K562 (cell line): ENCODE data around the gene IFITM2. TPM values are rescaled to one million over a fixed set of nuclear protein-coding genes. Genes with fewer than 3 reads are reported as not detected.

Experiments used
- BRF1 ChIP-seq: IDR thresholded peaks from 3 replicates; pipeline ENCODE4 v1.6.1; 2011; ENCODE audit warnings: borderline replicate concordance, mild to moderate bottlenecking; ENCODE audit not compliant: insufficient read length; ENCODE audit errors: extremely low read depth
- BRF2 ChIP-seq: IDR thresholded peaks from 3 replicates; pipeline ENCODE4 v1.6.1; 2011; ENCODE audit warnings: borderline replicate concordance, mild to moderate bottlenecking; ENCODE audit not compliant: insufficient read length, insufficient read depth
- CCAR2 ChIP-seq: fragments of 200-400 bp; formaldehyde crosslinking; IDR thresholded peaks from 2 replicates; pipeline ENCODE4 v1.6.1; 2017; ENCODE audit warnings: mild to moderate bottlenecking, low read depth, low read length
- CREM ChIP-seq: IDR thresholded peaks from 2 replicates; pipeline ENCODE4 v1.6.1; 2014; ENCODE audit warnings: antibody characterized with exemption, low read depth
- E2F6 ChIP-seq, 2 experiments: IDR thresholded peaks; 2 replicates each; pipeline ENCODE4 v1.6.1; 2011; ENCODE audit warnings: borderline replicate concordance in 1 of 2, control low read depth in 1 of 2, low read depth in 1 of 2, low read length in 1 of 2, mild to moderate bottlenecking in 1 of 2, mixed read lengths in 1 of 2, moderate library complexity in 1 of 2; ENCODE audit not compliant: insufficient read depth in 1 of 2, insufficient read length in 1 of 2, poor library complexity in 1 of 2, severe bottlenecking in 1 of 2; ENCODE audit errors: extremely low read depth in 1 of 2
- ETV5 ChIP-seq: sonication (generic); formaldehyde crosslinking; IDR thresholded peaks from 2 replicates; pipeline ENCODE4 v1.4.0; 2020; ENCODE audit warnings: low read depth, mild to moderate bottlenecking, missing genetic modification reagents
- LEF1 ChIP-seq: fragments of 450-650 bp; IDR thresholded peaks from 2 replicates; pipeline ENCODE4 v1.6.1; 2016; ENCODE audit warnings: mild to moderate bottlenecking
- MTA1 ChIP-seq: fragments of 450-650 bp; IDR thresholded peaks from 2 replicates; pipeline ENCODE4 v1.6.1; 2017; ENCODE audit warnings: borderline replicate concordance
- TRIM24 ChIP-seq, 2 experiments: fragments of 450-650 bp; IDR thresholded peaks; 2 replicates each; pipeline ENCODE4 v1.6.1; 2016
- ZBTB40 ChIP-seq, 2 experiments: fragments of 450-650 bp in 1 of 2; sonication (generic) in 1 of 2; formaldehyde crosslinking in 1 of 2; IDR thresholded peaks; 2 replicates each; pipeline versions ENCODE4 v1.7.1 to v1.9.0; 2016 to 2022; ENCODE audit warnings: inconsistent platforms in 1 of 2, mild to moderate bottlenecking in 1 of 2, missing genetic modification reagents in 1 of 2
- ZKSCAN1 ChIP-seq: fragments of 150-350 bp; IDR thresholded peaks from 2 replicates; pipeline ENCODE4 v1.6.1; 2016; ENCODE audit warnings: low read depth, low read length
- ZNF239 ChIP-seq: fragments of 250-450 bp; sonication (Bioruptor Pico); IDR thresholded peaks from 2 replicates; pipeline ENCODE4 v1.4.0; 2020; ENCODE audit warnings: mild to moderate bottlenecking
- ZNF589 ChIP-seq: fragments of 200-800 bp; sonication (Bioruptor generic); IDR thresholded peaks from 2 replicates; pipeline ENCODE4 v1.6.1; 2016; ENCODE audit warnings: low read depth, missing genetic modification characterization, missing compliant biosample characterization
- polyA plus RNA-seq, 8 experiments: library from polyadenylated mRNA; depleted of rRNA in 4 of 8; stranded (reverse) in 5 of 8; unstranded in 3 of 8; fragments of >200 nt; fragmentation: Nextera tagmentation in 2 of 8; fragmentation: Illumina TruSeq in 1 of 8; extraction: Ambion mirVana in 2 of 8; extraction: Trizol in 1 of 8; gene quantifications; 2 replicates each; pipeline versions ENCODE4 v1.2.1 to v1.2.3, GENCODE V29; 2011 to 2014; ENCODE audit warnings: inconsistent platforms in 1 of 8, missing spikeins in 1 of 8
- total RNA-seq, 7 experiments: library from RNA; depleted of rRNA in 6 of 7; stranded (reverse); fragments of >200 nt in 6 of 7; fragmentation: Illumina TruSeq in 2 of 7; extraction: Trizol in 2 of 7; gene quantifications; 2 replicates each; pipeline versions ENCODE4 v1.2.1 to v1.2.3, GENCODE V29; 2011 to 2021; ENCODE audit warnings: low replicate concordance in 1 of 7

IFITM2 gene
- total and polyA plus RNA-seq, 9 of the 15 experiments (the other 6 are each of a cell fraction or from before 2014, with no cell fraction given), result 52.8 to 4,872 (median 356) TPM

DNA sequence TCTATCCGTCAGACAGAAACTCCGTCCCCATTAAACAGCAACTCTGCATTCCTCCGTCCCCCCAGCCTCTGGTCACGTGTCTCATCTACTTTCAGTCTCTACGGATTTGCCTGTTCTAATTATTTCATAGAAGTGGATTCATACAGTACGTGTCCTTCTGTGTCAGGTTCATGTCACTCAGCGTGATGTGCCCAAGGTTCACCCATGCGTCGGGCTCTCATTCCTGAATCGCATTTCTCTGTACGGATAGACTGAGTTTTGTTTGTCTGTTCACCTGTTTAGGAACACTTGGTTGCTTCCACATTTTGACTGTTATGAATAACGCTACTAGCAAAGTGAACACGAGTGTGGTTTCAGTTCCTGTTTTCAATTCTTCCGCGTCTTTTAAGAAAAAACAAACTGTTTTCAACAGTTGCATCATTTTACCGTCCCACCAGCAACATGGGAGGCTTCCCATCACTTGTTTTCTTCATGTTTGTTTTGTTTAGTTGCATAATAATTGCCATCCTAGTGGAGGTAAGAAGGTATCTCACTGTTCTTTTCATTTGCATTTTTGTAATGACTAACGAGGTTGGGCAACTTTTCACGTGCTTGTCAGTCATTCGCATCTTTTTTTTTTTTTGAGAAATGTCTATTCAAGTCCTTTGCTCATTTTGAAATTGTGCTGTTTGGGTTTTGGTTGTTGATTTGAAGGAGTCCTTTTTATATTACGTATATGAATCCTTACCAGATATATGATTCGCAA is 38.3 kb upstream of the IFITM2 start (continued):
- TF ChIP-seq CCAR2 (no peak), ZNF239 (CRISPR knock-in tag) (no peak), LEF1 (peak; percentile 51; the same call in 1 of the 2 replicates), TRIM24 (IDR thresholded peaks at IDR 0.05) (peak; percentile 78 to 84; a peak in 3 of 4 replicates), ZNF589 (CRISPR knock-in tag) (peak; percentile 15; the same call in 1 of the 2 replicates), ETV5 (CRISPR knock-in tag) (0 out of 2 replicates have a peak, but pooled peaks have one; percentile 10), BRF2 (no peak), ZKSCAN1 (no peak), ZBTB40 (IDR thresholded peaks at IDR 0.05) (peak; percentile 21; the same call in 1 of the 2 replicates), ZBTB40 (CRISPR knock-in tag; IDR thresholded peaks at IDR 0.05) (no peak), CREM (0 out of 2 replicates have a peak, but pooled peaks have one; percentile 18), BRF1 (no peak), E2F6 (IDR thresholded peaks at IDR 0.05; ENCODE audit: borderline replicate concordance in 1 of 2, extremely low read depth in 1 of 2, insufficient read depth in 1 of 2, insufficient read length in 1 of 2, low read depth in 1 of 2, low read length in 1 of 2, poor library complexity in 1 of 2, severe bottlenecking in 1 of 2) (peak in 1 of 2 experiments; percentile 18), MTA1 (peak; percentile 45; the same call in 1 of the 2 replicates)
